RWPE2 (cell line): ENCODE measurements around the gene ARFIP1.

ENCODE experiments used
- ATAC-seq: fragments of 200-7000 bp; cut with Tn5 transposase; 3 replicates; pipeline ENCODE4 v1.9.1; 2021; ENCODE audit warnings: low read depth
- DNase-seq: peaks from one replicate; pipeline ENCODE4 v3.0.0-alpha.2; 2020; ENCODE audit warnings: low spot score
- H3K27ac ChIP-seq: fragments of 450-650 bp; 2 replicates; pipeline ENCODE4 v1.5.1; 2017; ENCODE audit warnings: mild to moderate bottlenecking; ENCODE audit not compliant: poor library complexity, severe bottlenecking
- H3K27me3 ChIP-seq: fragments of 250-450 bp; sonication (Bioruptor Pico); 2 replicates; pipeline ENCODE4 v1.5.1; 2021; ENCODE audit warnings: mild to moderate bottlenecking, moderate library complexity; ENCODE audit not compliant: insufficient read depth, poor library complexity, severe bottlenecking
- H3K36me3 ChIP-seq: fragments of 250-450 bp; sonication (Bioruptor Pico); 2 replicates; pipeline ENCODE4 v1.5.1; 2020; ENCODE audit warnings: low read depth, mild to moderate bottlenecking, moderate library complexity
- H3K4me1 ChIP-seq: fragments of 250-450 bp; sonication (Bioruptor Pico); 2 replicates; pipeline ENCODE4 v1.5.1; 2021; ENCODE audit warnings: mild to moderate bottlenecking, moderate library complexity; ENCODE audit not compliant: insufficient read depth, poor library complexity, severe bottlenecking
- H3K4me3 ChIP-seq: fragments of 250-450 bp; sonication (Bioruptor Pico); 2 replicates; pipeline ENCODE4 v1.5.1; 2021; ENCODE audit warnings: mild to moderate bottlenecking, moderate library complexity; ENCODE audit not compliant: severe bottlenecking
- H3K9me3 ChIP-seq: fragments of 250-450 bp; sonication (Bioruptor Pico); 2 replicates; pipeline ENCODE4 v1.5.1; 2021; ENCODE audit warnings: mild to moderate bottlenecking, moderate library complexity; ENCODE audit not compliant: severe bottlenecking
- CTCF ChIP-seq: fragments of 450-650 bp; IDR thresholded peaks from one replicate; pipeline ENCODE4 v1.5.1; 2017; ENCODE audit warnings: mild to moderate bottlenecking, moderate library complexity; ENCODE audit not compliant: poor library complexity, severe bottlenecking

The ARFIP1 gene

GRCh38 chr4:152808670-152809069 lies 28.9 kb downstream of the ARFIP1 start:
- no peak overlapping the region for H3K4me3 ChIP-seq
- no peak for ATAC-seq
- H3K27me3 ChIP-seq: no peaks in the 10 kb centered on the region
- H3K27ac ChIP-seq: no peak overlapping the region
- DNase-seq: no peak
- TF ChIP-seq CTCF: no peak
- no peaks in the 10 kb centered on the region for H3K9me3 ChIP-seq
- H3K4me1 ChIP-seq: no peaks in the 10 kb centered on the region
- H3K36me3 ChIP-seq: peaks cover 6% of the 10 kb centered on the region; the same call in 1 of the 2 replicates

- H3K27ac ChIP-seq: no peak overlapping the region
- peaks cover 6% of the 10 kb centered on the region; the same call in 1 of the 2 replicates for H3K36me3 ChIP-seq
- ATAC-seq (no peak), DNase-seq (no peak)
- no peaks in the 10 kb centered on the region for H3K27me3 ChIP-seq
- H3K4me3 ChIP-seq: no peak overlapping the region
- no peaks in the 10 kb centered on the region for H3K4me1 ChIP-seq
- H3K9me3 ChIP-seq: no peaks in the 10 kb centered on the region
- TF ChIP-seq CTCF: no peak
Measured at GRCh38 chr4:152810715-152811287, 31.0 kb downstream of the ARFIP1 start.

GRCh38 chr4:152815078-152815477 lies 35.3 kb downstream of the ARFIP1 start:
- Histone ChIP-seq H3K27ac (no peak overlapping the region), H3K9me3 (no peaks in the 10 kb centered on the region), H3K36me3 (peaks cover 3% of the 10 kb centered on the region; the same call in 1 of the 2 replicates), H3K4me3 (no peak overlapping the region), H3K4me1 (no peaks in the 10 kb centered on the region), H3K27me3 (no peaks in the 10 kb centered on the region)
- no peak for DNase-seq
- no peak for TF ChIP-seq CTCF
- no peak for ATAC-seq

GRCh38 chr4:152817331-152817730 lies 37.6 kb downstream of the ARFIP1 start:
- Histone ChIP-seq H3K9me3 (no peaks in the 10 kb centered on the region), H3K36me3 (peaks cover 3% of the 10 kb centered on the region; the same call in 1 of the 2 replicates), H3K4me3 (no peak overlapping the region), H3K27me3 (no peaks in the 10 kb centered on the region), H3K27ac (no peak overlapping the region), H3K4me1 (no peaks in the 10 kb centered on the region)
- ATAC-seq (no peak), DNase-seq (no peak)
- no peak for TF ChIP-seq CTCF

GRCh38 chr4:152819026-152819645 lies 39.4 kb downstream of the ARFIP1 start:
- Histone ChIP-seq H3K9me3 (no peaks in the 10 kb centered on the region), H3K36me3 (no peaks in the 10 kb centered on the region), H3K4me1 (no peaks in the 10 kb centered on the region), H3K27me3 (no peaks in the 10 kb centered on the region), H3K4me3 (no peak overlapping the region), H3K27ac (no peak overlapping the region)
- no peak for DNase-seq
- ATAC-seq: no peak
- no peak for TF ChIP-seq CTCF
